Central memory CD8-positive, alpha-beta T cell (primary cell): ENCODE measurements around the gene ADD3.
A peak's percentile ranks its signal among the peaks of the same experiment; 100 is the strongest.
"Not testable (repeated sequence)": the region's sequence is repeated elsewhere in the genome, so short reads cannot be mapped to it uniquely, and the experiment has no call there.

Experiments
- ATAC-seq: fragments of 150-1000 bp; cut with Tn5 transposase; replicated peaks from 2 replicates; pipeline ENCODE4 v1.10.0; 2022; ENCODE audit warnings: mild to moderate bottlenecking, moderate FRiP score, moderate number of reproducible peaks; ENCODE audit not compliant: poor library complexity, severe bottlenecking; ENCODE audit errors: extremely low read depth
- DNase-seq, 2 donors: peaks; one replicate each; pipeline ENCODE4 v3.0.0; 2021; ENCODE audit warnings: low spot score in 2 of 2
- H3K27ac Mint-ChIP-seq: one replicate; pipeline ENCODE4 v1.8.0; 2022; ENCODE audit warnings: low read depth, mild to moderate bottlenecking, moderate library complexity, mixed read lengths
- H3K27me3 Mint-ChIP-seq: one replicate; pipeline ENCODE4 v1.8.0; 2022; ENCODE audit warnings: mixed read lengths
- H3K36me3 Mint-ChIP-seq: one replicate; pipeline ENCODE4 v1.8.0; 2022; ENCODE audit warnings: mild to moderate bottlenecking, moderate library complexity, mixed read lengths; ENCODE audit not compliant: insufficient read depth
- H3K4me1 Mint-ChIP-seq: one replicate; pipeline ENCODE4 v1.8.0; 2022; ENCODE audit warnings: mixed read lengths
- H3K4me3 Mint-ChIP-seq: one replicate; pipeline ENCODE4 v1.8.0; 2022; ENCODE audit warnings: mild to moderate bottlenecking, moderate library complexity, mixed read lengths
- H3K9me3 Mint-ChIP-seq: one replicate; pipeline ENCODE4 v1.8.0; 2022; ENCODE audit warnings: mixed read lengths

The ADD3 gene

GRCh38 chr10:110118891-110119621 lies 111.3 kb downstream of the ADD3 start:
- H3K4me1 Mint-ChIP-seq, result peaks cover 6% of the 10 kb centered on the region
- H3K36me3 Mint-ChIP-seq, result peaks cover 71% of the 10 kb centered on the region
- ATAC-seq, result no peak
- no peak for DNase-seq
- H3K27ac Mint-ChIP-seq, result no peak overlapping the region
- H3K27me3 Mint-ChIP-seq, result no peaks in the 10 kb centered on the region
- no peaks in the 10 kb centered on the region for H3K9me3 Mint-ChIP-seq
- H3K4me3 Mint-ChIP-seq, result no peak overlapping the region

GRCh38 chr10:110123594-110123993 lies 115.8 kb downstream of the ADD3 start:
- Mint-ChIP-seq H3K27ac (no peak overlapping the region), H3K4me1 (peaks cover 4% of the 10 kb centered on the region), H3K9me3 (no peaks in the 10 kb centered on the region), H3K27me3 (no peaks in the 10 kb centered on the region), H3K36me3 (peaks cover 64% of the 10 kb centered on the region), H3K4me3 (no peak overlapping the region)
- ATAC-seq, result no peak
- no peak for DNase-seq

DNA sequence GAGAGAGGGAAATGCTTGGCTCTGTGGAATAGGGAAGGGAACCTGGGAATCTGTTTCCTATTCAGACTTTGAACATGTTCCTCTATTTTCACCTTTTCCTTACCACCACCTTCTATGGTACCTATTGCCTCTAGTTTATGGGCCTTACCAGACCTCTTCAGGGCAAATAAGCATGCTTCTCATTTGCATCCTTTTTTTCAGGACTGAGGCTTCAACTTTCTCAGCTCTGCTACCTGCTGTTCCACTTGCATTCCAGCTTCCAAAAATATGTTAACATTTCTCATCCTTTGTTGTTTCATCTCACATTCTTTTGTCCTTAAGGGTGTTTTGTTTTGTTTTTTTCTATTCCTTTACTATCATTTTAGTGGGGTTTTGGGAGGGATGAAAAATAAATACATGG lies 121.7 kb downstream of the ADD3 start:
- Mint-ChIP-seq H3K4me1 (peaks cover 4% of the 10 kb centered on the region), H3K27me3 (no peaks in the 10 kb centered on the region), H3K4me3 (no peak overlapping the region), H3K27ac (peak overlapping the region; percentile 19), H3K36me3 (peaks cover 69% of the 10 kb centered on the region), H3K9me3 (no peaks in the 10 kb centered on the region)
- no peak for DNase-seq
- ATAC-seq, result no peak

DNA sequence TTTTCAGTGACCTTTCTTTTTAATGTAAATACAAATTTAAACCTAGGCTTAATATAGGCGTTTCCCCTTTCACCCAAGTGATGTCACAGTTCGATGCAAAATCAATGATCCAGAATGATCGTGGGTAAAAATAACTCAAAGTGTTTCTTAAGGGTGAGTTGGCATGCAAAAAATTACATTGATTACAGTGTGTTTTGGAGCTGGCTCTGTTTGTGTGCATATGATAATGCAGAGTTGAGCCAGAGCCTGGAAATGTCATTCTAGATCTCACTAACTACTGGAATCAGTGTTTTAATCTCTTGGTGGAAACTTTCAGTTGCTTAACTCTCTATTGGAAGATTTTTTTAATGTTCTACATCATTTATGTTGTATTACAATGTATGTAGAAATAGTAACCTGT lies 127.1 kb downstream of the ADD3 start:
- H3K27ac Mint-ChIP-seq, result no peak overlapping the region
- peaks cover 11% of the 10 kb centered on the region for H3K4me1 Mint-ChIP-seq
- H3K36me3 Mint-ChIP-seq, result peaks cover 45% of the 10 kb centered on the region

GRCh38 chr10:110135836-110136235 lies 128.1 kb downstream of the ADD3 start:
- peaks cover 11% of the 10 kb centered on the region for H3K4me1 Mint-ChIP-seq
- H3K27ac Mint-ChIP-seq, H3K9me3 Mint-ChIP-seq, H3K4me3 Mint-ChIP-seq, ATAC-seq, DNase-seq, H3K27me3 Mint-ChIP-seq: not testable (repeated sequence)
- peaks cover 37% of the 10 kb centered on the region for H3K36me3 Mint-ChIP-seq

More for the DNA sequence above, 127.1 kb downstream of the ADD3 start:
- DNase-seq (no peak), ATAC-seq (no peak)
- Mint-ChIP-seq H3K27me3 (no peaks in the 10 kb centered on the region), H3K9me3 (no peaks in the 10 kb centered on the region), H3K4me3 (no peak overlapping the region)

GRCh38 chr10:110137142-110137545 lies 129.4 kb downstream of the ADD3 start:
- ATAC-seq (peak; percentile 93), DNase-seq (no peak)
- Mint-ChIP-seq H3K27me3 (no peaks in the 10 kb centered on the region), H3K27ac (peak overlapping the region; percentile 22), H3K4me1 (peaks cover 17% of the 10 kb centered on the region), H3K36me3 (peaks cover 26% of the 10 kb centered on the region), H3K4me3 (no peak overlapping the region), H3K9me3 (no peaks in the 10 kb centered on the region)

- peaks cover 17% of the 10 kb centered on the region for H3K36me3 Mint-ChIP-seq
- peaks cover 23% of the 10 kb centered on the region for H3K4me1 Mint-ChIP-seq
- DNase-seq, result no peak
- ATAC-seq, result peak; percentile 41
- H3K27me3 Mint-ChIP-seq, result no peaks in the 10 kb centered on the region
- no peak overlapping the region for H3K27ac Mint-ChIP-seq
- H3K9me3 Mint-ChIP-seq, result no peaks in the 10 kb centered on the region
- H3K4me3 Mint-ChIP-seq, result no peak overlapping the region
These were observed 130.5 kb downstream of the ADD3 start for GRCh38 chr10:110138197-110138812.

DNA sequence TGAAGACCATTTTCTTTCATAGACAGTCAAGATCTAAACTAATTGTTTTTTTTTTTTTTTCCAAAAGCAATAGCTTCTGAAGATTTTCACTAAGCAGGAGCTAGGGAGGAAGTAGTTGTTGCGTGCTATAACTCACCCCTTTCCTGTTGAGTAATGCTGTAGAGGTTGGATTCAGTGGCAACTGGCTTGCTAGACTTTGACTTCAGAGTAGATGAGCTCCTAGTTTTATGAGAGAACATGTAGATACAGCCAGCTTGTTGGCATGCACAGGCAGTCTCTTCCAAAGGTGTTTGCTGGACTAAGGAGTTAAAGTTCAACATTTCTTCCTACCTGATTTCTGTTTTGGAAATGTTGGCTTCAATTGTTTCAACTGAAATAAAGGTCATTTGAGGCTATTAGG lies 133.4 kb downstream of the ADD3 start:
- Mint-ChIP-seq H3K9me3 (no peaks in the 10 kb centered on the region), H3K4me3 (no peak overlapping the region), H3K36me3 (peaks cover 7% of the 10 kb centered on the region), H3K27me3 (no peaks in the 10 kb centered on the region), H3K4me1 (peaks cover 25% of the 10 kb centered on the region), H3K27ac (no peak overlapping the region)
- ATAC-seq (no peak), DNase-seq (no peak)

DNA sequence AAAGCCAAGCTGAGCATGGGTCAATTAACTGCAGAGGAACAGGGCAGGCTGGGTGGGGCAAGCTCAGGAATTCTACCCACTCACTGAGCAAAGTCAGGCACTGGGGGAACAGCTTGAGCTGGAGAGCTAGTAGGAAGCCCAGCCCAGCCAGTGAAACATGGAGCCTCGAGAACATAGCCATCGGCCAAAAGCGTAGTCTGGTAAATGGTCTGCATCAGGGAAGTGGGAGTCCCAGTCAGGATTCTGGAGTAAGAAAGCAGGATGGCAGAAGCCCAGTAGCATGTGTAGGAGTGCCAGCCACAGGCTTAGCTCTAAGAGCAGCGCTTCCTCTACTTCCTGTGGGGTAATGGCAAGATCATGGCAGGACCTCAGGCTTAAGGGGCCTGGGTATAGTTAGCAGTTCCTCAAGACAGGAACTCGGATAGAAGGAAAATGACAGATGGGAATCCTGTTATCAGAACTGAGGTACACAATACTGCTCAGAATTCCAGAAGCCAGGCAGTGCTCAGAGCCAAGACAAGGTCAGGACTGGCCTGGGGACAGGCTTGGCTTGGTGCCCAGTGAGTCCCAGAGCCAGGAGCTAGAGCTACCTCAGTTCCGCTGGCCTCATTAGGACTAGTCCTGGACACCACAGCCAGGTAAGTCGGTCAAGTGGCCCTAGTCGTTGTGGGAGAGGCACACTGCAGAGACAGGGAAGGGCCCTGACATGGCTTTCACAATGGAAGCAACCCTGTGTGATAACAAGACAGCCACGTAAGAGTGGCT lies 134.3 kb downstream of the ADD3 start:
- H3K9me3 Mint-ChIP-seq, result no peaks in the 10 kb centered on the region
- H3K4me3 Mint-ChIP-seq, result no peak overlapping the region
- H3K27me3 Mint-ChIP-seq, result peaks cover 8% of the 10 kb centered on the region
- no peak for ATAC-seq
- no peak overlapping the region for H3K27ac Mint-ChIP-seq
- H3K4me1 Mint-ChIP-seq, result peaks cover 21% of the 10 kb centered on the region
- peaks cover 2% of the 10 kb centered on the region for H3K36me3 Mint-ChIP-seq
- DNase-seq, result no peak

- no peak for DNase-seq
- ATAC-seq, result no peak
- Mint-ChIP-seq H3K9me3 (no peaks in the 10 kb centered on the region), H3K4me3 (no peak overlapping the region), H3K36me3 (peaks cover 2% of the 10 kb centered on the region), H3K27me3 (peaks cover 17% of the 10 kb centered on the region), H3K27ac (no peak overlapping the region), H3K4me1 (peaks cover 14% of the 10 kb centered on the region)
These were observed 135.2 kb downstream of the ADD3 start for GRCh38 chr10:110142965-110143364.

- H3K4me3 Mint-ChIP-seq, result no peak overlapping the region
- peaks cover 2% of the 10 kb centered on the region for H3K36me3 Mint-ChIP-seq
- no peak overlapping the region for H3K27ac Mint-ChIP-seq
- ATAC-seq, result no peak
- DNase-seq, result no peak
- H3K27me3 Mint-ChIP-seq, result peaks cover 32% of the 10 kb centered on the region
- H3K4me1 Mint-ChIP-seq, result peaks cover 14% of the 10 kb centered on the region
- no peaks in the 10 kb centered on the region for H3K9me3 Mint-ChIP-seq
These were observed 136.7 kb downstream of the ADD3 start for GRCh38 chr10:110144507-110144906.

DNA sequence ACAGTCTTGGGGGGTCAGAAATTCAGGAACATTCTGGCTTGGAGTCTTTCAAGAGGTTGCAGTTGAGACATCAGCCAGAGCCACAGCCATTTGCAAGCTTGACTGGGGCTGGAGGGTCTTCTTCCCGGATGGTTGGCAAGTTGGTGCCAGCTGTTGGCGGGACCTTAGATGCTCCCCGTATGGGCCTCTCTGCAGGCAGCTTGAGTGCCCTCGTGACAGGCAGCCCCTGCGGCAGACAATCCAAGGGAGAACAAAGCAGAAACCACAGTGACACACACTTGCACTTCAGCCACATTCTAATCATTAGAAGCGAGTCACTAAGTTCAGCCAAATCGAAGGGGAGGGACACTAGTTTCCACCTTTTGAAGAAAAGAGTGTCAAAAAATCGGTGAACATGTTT lies 140.2 kb downstream of the ADD3 start:
- no peak for ATAC-seq
- Mint-ChIP-seq H3K4me1 (peaks cover 5% of the 10 kb centered on the region), H3K27ac (no peak overlapping the region), H3K9me3 (no peaks in the 10 kb centered on the region), H3K36me3 (peaks cover 2% of the 10 kb centered on the region), H3K4me3 (no peak overlapping the region), H3K27me3 (peaks cover 67% of the 10 kb centered on the region)
- DNase-seq, result no peak

DNA sequence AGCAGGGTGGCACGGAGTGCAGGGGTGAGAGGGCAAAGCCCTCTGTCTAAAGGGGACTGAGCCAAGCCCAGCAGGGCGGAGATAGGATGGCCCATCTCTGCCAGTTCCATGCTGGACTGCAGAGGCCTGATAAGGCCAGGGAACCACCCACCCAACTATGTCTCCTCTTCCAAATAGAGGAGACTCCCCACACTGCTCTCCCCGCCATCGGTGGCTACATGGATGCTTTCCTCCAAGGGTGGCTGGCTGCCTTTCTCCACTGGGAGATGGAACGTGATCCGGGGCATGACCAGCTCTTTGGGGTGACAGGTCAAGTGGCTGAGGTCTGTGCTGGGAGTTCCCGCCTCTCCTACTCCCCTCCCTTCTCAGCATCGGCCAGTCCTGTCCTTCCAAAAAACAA lies 141.5 kb downstream of the ADD3 start:
- H3K27ac Mint-ChIP-seq, result no peak overlapping the region
- DNase-seq (no peak), ATAC-seq (no peak)
- H3K4me3 Mint-ChIP-seq, result no peak overlapping the region
- no peaks in the 10 kb centered on the region for H3K9me3 Mint-ChIP-seq
- H3K36me3 Mint-ChIP-seq, result no peaks in the 10 kb centered on the region
- H3K27me3 Mint-ChIP-seq, result peaks cover 80% of the 10 kb centered on the region
- no peaks in the 10 kb centered on the region for H3K4me1 Mint-ChIP-seq
